HS-27A (cell line): ENCODE measurements around the gene EFNA4.
A peak's percentile ranks its signal among the peaks of the same experiment; 100 is the strongest.

Experiments
- DNase-seq: peaks from one replicate; pipeline ENCODE4 v3.0.0-alpha.2; 2012; ENCODE audit warnings: low read depth, missing footprints

EFNA4 gene

DNA sequence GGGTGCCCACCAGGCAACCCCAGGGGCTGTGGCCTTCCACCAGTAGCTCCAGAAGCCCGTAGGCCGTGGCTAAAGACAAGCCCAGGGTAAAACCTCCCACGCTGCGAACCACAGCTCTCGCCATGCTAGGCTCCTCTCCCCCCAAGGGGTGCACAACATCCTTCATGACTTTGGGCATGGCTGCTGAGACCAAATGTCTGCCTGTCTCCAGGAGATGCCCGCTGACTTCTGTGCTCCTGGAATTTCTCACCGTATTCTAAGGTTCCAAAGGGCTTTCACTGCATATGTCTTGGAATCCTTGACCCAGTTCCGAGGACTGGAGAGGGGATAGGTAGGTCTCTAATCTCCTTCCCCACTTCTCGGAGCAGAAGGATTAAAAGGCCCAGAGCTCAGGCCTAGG lies 30.0 kb upstream of the EFNA4 start, which contains the start of the genes DCST1 and DCST2:
Gene DCST1 (plus strand): TSS at position 301 of the 400 bp plus-strand sequence. CDS start 213 bp downstream, outside the sequence.
Gene DCST2 (minus strand): TSS at position 258 of the 400 bp plus-strand sequence. CDS start 80 bp downstream, at position 178.
- DNase-seq, result no peak

DNA sequence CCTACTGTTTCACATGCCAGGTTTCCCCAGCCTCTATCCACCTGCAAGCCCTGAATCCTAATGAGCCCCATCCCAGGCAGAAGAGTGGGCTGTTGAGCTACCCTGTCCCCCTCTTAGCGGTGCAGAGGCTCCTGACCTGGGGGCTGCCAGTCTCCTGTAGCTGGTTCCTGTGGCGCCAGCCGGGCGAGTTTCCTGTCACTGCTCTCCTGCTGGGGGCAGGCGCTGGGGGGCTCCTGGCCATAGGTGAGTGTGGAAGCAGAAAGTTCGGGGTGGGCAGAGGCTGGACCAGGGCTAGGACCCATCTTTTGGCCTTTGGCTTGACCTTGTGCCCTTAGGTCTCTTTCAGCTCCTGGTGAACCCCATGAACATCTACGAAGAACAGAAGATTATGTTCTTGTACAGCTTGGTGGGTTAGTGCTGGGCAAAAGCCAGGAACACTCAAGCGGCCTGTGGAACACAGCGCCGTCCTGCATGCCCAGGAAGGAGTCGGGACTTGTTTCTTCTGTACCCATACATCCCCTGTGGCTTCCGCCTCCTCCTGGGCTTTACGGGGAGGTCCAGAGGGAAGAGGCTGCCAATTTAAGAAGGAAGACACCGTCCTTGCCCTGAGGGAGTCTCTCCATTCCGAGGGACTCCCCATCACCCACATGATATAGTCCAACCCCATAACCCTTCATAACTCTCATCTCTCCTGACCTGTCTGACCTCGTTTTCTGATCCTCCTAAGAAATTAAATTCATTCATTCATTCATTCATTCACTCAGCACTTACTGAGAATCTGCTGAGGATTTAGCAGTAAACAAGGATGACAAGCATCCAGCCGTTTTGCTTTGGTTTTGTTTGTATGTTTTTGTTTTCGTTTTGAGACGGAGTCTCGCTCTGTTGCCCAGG lies 29.0 kb upstream of the EFNA4 start:
- DNase-seq, result no peak

DNA sequence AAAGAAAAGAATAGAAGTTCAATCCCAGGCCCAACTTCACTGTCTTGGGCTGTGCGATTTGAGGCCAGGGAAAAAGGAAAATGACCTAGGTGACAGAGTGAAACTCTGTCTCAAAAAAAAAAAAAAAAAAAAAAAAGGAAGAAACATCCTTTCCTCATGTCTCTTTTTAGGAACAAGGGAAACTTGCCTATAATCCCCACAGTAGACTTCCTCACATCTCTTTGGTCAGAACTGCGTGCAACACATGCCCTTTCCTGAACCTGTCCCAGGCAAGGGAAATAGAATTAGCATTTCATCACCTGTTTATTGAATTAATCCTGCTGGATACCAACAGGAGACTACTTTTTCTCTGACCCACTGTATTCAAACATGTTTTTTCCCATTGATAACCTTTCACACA lies 27.6 kb upstream of the EFNA4 start:
- DNase-seq, result no peak

DNA sequence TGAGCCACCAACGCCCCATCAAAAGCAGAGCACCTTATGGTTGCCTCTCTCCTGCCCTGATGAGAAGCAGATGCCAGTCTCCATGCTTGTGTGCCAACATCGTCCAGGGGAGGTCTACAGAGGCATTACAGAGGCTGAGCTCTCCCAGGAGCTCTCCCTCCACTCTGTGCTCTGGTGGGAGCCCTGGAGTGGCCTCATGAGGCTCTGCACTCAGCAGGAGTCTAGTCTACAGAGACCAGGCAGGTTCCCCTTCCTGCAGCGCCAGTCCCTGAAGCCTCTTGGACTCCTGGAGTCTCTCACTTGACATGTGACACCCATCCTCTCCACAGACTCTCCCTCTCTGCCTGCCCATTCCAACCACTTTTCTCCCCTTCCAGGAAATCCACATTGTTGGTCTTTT lies 26.5 kb upstream of the EFNA4 start:
- DNase-seq, result no peak

DNA sequence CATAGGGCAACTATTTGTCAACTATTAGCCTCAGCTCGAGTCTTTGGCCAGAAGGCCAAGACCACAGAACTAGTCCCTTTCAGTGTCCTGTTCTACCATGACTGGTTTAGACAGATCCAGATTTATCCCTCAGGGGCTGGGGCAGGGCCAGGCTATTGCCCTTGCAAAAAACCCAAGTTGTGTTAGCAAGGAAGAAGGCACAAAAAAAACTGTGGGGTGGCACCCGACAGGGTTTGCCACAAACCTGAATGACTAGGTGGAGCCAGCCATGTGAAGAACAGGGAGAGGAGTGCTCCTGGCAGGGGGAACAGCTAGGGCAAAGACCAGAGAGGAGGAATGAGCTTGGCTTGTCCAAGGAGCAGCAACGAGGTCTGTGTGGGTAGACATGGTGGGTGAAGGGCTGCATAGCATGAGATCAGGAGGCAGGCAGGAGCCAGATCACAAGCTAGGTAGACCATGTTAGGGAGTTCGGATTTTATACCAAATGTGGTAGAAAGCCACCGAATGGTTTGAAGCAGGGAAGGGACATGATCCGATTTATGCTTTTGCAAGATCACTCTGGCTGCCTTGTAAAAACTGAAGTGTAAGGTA lies 25.6 kb upstream of the EFNA4 start:
- no peak for DNase-seq

DNA sequence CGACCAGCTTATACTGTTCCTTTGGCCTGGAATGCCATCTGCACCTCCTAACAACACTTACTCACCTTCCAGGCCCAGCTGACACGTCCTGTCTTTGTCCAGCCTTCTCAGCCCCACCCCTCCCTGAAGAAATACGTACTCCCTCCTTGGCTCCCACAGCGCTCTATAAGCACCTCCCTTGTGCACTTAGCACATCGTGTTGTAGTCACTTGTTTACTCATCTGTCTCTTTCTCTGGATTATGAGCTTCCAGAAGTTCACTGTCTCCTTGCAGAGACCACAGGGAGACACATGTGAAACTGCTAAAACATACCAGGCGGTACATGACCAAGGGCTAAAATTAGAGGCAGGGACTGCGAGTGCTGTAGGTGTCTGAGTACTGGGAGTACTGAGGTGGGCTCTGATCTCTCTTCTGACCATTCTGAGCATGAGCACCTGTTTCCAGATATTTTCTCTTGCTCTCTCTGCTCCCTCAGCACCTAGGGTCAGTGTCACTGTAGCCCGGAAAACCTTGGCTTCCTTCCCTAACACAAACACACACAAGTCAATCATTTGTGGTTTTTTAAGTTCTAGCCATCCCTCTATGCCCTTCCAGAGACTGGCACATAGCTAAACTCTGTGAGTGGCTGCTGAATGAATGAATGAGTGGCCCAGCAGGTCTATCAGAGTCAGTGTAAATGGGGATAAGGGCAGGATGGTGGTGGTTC lies 24.8 kb upstream of the EFNA4 start:
- no peak for DNase-seq

DNA sequence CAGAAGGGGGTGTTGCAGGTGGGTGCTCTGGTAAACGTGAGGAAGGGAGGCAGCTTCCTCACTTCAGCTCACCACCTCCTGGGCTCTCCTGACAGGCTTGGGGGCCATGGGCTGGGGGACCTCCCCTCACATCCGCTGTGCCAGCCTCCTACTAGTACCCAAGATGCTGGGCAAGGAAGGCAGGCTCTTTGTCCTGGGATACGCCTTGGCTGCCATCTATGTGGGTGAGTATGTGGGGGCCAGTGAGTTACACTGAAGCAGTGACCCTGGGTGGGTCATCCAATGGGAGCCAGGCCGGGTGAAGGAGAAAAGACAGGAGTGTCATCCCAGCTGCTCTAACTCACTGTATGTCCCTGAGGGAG lies 24.3 kb upstream of the EFNA4 start:
- no peak for DNase-seq

DNA sequence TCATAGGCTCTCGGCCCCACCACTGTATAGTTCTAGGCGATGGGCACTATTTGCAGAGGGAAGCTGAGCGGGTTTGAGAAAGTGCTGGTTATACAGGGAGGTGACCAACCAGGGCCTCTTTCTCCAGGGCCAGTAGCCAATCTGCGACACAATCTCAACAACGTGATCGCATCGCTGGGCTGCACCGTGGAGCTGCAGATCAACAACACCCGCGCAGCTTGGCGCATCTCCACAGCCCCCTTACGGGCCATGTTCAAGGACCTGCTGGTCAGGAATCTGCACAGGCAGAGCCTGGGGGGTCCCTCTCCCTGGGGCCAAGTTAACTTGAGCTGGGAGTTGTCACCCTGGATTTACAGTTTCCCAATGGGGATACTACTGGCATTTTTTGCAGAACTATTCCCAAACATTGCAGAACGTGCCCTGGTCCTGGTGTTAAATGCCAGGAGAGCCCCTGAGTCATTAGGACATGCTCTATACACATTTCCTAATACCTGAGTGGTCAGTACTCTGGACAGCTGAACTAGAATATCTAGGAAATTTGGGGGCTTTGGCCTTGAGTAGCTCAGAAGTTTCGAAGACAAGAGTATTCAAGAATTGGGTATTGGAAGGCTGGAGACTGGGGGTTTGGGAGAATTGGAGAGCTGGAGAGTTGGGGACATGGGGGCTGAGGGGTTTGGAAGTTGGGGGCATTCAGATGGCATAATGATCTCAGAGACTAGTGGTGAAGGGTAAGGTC lies 23.0 kb upstream of the EFNA4 start:
- DNase-seq, result no peak

DNA sequence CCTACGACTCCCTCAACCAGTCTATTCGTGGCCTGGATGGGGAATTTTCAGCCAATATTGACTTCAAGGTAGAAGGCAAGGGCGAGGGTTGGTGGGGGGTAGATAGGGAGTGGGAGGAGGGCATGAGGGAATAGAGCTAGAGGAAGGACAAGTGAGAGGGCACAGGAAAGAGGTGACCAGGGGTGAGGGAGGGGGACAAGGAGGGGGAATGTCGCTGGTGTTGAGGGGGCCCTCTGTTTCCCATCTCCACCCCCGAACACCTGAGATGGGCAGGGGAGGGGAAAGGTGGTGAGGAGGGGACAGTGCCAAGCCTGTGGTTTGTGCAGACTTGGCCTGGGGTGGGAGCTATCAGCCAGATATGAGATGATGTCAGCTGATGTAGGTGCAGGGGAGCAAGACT lies 20.8 kb upstream of the EFNA4 start:
- no peak for DNase-seq

DNA sequence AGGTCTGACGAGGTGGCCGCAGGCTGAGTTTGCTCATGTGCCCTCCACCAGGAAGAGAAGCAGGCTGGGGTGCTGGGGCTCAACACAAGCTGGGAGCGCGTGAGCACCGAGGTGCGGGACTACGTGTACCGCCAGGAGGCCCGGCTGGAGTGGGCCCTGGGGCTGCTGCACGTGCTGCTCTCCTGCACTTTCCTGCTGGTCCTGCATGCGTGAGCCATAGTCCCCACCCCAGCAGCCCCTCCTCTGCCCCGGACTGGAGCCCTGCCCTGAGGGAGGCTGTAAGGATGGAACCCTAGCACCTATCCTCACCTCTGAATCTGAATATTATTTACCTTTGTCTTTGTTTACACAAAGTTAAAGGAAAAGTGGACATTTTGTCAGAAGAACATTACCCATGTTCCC lies 20.2 kb upstream of the EFNA4 start:
- no peak for DNase-seq

DNA sequence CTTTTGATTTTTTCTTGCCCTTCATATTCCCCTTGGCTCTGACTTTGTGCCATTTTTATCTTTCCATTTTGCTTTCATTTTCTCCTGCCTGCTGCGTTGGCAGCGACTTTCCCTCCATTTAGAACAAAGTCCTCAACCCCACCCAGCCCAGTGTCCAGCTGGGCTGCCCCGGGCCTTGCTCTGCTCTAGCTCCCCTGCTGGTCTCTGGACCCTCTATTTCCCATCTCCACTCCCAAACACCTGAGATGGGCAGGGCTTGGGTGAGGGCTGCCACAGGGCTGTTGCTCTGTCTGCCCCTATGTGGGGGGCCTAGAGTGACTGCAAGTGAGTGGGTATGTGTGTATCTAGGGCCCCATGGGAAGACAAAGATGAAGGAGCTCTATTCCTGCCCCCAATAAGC lies 19.7 kb upstream of the EFNA4 start:
- DNase-seq, result no peak

DNA sequence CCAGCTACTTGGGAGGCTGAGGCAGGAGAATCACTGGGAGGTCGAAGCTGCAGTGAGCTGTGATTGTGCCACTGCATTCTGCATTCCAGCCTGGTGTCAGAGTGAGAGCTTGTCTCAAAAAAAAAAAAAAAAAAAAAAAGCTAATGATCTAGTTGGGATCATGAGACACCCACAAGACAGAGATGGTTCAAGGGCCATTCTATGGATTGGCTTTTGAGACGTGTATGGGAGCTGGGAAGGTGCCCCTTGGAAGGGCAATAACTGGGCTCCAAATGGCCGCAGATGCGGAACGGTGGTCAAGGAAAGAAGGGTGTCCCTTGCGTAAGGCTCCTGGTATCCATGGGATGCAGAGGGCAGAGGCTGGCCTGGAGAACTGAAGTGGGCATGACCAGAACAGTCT lies 19.2 kb upstream of the EFNA4 start:
- DNase-seq, result no peak

DNA sequence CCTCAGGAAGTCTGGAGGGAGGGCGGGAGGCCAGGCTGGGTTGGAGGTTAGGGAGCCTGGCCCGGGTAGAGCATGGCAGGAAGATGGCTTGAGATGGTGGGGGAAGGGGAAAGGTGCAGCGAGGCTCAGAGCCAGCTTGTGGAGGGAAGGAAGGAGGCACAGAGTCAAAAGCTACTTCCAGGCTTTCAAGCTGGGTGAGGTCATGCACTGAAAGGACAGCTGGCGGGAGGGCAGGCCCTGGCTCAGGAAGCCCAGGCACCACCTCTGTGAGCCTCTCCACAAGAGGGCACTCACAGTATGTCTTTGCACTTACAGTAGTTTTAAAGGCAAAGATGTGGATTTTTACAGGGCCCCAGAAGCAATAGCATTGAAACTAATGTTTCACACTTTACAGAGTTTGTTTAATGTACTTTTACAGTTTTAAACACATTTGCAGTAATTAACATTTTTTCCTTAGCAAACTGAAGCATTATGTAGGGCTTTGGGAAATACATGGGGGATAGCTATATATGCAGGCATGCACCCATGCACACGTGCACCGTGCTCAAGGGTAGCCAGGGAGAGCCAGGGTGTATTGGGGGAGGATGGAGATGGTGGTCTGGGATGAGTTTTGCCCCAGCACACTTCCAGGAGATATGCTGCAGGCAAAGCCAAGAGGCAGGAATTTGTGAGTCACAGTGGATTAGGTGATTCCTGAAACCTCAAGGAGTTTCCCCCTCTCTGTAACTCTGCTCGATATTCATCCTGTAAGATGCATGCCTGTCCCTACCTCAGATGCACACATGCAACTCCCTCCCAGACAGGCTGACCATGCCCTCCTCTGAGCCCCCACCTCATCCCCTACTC lies 18.5 kb upstream of the EFNA4 start:
- no peak for DNase-seq

DNA sequence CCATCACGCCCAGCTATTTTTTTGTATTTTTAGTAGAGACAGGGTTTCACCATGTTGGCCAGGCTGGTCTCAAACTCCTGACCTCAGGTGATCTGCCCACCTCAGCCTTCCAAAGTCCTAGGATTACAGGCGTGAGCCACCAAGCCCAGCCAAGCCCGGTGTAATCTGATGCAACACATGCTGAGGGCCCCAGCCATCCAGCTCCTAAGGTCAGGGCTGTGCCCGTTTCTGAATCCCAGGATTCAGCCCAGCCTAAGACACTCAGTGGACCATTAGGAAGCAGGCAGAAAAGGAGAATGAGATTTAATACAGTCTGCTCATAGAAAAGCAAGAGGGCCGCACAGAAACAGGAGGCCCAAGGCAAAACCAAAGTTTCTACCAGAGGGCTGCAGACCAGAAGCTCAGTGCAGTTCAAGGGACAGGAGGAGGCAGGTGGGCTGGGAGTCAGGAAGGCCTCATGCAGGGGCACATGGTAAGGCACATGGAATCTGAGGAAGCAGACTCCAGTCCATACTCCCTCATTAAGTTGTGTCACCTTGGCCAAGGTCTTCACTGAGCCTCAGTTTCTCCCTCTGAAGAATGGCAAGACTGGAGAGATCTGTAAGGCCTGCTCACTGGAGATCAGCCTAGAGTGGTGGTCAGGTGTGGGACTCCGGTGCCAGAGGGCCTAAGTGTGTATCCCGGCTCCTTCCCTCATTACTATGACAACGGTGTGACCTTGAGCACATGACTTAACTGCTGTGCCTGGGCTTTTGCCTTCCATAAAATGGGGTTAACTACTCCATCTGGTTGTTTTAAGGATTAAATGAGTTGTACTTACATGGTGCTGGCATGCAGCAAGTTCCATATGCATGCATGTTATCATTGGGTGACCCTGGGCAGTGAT lies 14.8 kb upstream of the EFNA4 start:
- no peak for DNase-seq

DNA sequence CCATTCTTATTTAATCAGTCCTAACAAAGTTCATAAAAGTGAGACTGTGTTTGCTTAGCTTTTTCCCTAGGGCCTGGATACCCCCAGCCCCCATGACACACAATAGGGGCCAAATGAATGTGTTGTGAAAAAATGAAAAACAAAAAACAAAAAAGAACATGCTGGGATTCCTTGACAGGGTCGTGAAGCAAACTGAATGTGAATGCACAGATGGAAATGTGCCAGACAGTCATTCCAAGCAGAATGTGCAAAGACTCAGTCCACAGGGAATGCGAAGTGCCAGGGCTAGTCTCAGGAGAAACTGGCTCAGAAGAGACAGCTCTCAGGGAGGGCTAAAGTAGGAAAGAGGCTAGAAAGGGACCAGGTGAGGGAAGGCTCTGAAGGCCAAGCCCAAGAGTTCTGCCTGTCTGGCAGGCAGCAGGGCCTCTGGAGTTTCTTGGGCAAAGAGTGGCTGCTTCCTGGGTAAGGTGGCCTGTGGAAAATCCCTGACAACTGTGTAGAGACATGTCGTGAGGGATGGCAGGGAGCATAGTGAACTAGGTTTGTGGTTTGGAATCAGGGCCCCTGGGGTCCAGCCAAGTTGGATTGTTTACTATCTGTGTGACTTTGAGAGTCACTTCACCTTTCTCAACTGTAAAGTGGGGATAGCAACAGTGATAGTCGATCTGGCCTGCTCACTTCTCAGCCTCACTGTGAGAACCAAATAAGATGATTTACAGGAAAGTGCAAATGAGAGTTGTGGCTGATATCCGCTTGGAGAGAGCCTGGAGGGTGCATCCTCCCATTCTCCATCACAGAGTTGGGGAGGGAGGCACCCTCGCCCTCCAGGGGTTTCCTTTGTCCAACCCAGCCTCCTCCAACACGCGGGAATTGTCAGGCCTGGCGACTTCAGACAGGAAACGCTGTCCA lies 13.6 kb upstream of the EFNA4 start:
- DNase-seq, result peak; percentile 34

DNA sequence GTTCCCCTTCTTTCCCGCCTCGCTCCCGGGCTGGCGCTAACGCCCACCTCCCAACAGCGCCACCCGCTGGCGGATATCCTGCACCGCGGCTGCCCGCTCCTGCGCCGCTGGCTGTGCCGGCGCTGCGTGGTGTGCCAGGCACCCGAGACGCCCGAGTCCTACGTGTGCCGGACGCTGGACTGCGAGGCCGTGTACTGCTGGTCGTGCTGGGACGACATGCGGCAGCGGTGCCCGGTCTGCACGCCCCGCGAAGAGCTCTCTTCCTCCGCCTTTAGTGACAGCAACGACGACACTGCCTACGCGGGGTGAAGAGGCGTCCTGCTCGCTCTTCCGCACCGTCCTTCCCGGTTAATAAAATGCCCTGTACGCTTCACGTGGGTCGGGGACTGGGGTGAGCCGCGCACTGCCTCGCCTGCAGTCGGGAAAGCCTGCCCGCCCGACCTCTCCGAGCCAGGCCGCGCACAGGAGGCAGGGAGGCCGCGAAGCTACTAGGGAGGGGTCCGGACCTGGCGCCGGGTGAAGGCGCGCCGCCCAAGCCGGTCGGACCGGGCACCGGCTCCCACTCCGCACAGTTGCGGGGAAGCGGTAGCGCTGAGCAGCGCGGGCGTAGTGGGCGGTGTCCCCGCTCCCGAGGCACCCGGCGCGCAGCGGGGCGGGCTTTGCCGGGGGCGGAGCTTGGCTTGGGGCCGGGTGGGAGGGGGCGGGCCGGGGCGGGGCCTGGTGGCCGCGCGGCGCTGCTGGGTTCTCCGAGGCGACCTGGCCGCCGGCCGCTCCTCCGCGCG lies 12.8 kb upstream of the EFNA4 start, which contains the start of gene ADAM15:
Gene ADAM15 (plus strand): TSS at position 757 of the 782 bp plus-strand sequence. CDS start 71 bp downstream, outside the sequence.
- DNase-seq, result peak; percentile 55

DNA sequence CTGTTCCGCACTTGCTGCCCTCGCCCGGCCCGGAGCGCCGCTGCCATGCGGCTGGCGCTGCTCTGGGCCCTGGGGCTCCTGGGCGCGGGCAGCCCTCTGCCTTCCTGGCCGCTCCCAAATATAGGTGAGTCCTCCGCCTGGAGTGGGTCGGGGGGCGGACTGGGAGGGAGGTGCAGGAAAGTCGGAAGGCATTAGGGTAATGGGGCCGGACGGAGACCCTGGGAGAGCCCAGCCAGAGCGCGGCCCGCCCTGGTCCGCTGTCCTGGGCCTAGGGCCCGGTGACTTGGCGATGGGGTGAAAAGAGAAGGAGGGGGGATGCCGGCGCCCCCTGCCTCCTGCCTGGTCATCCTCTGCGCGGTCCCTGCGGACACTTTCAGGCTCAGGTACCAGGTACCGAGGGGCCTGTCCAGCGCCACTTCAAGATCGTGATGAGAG lies 12.2 kb upstream of the EFNA4 start:
- no peak for DNase-seq

DNA sequence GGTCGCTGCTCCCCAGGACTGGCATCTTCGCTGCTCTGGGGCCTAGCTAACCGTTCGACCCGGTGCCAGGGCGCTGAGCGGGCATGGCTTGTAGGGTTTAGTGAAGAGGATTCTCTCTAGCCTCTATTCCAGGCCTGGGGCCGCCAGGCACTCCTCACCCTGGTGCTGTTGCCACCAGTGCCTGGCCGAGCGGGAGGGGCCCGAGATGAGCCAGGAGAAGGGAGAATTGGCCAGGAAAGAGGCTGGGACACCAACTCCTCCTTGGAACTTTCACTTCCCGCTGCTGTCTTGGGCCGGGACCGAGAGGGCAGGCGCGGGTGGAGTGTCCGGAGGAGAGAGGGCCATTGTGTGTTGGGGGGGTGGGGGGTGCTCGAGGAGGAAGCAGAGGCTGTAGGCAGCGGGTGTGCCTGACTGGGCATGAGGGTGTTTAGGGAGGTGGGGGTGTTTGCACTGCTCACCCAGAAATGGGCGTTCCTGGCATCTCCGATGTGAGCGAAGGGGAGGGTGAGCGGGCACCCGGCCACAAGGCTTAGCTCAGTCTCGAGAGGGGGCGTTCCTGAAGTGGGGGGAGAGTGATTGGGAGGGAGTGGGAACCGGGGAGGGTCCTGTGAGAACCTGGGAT lies 11.7 kb upstream of the EFNA4 start:
- no peak for DNase-seq
